Astrocyte (in vitro differentiated cells and primary cell): ENCODE data around the gene ZDHHC11B. TPM values are rescaled to one million over a fixed set of nuclear protein-coding genes. Genes with fewer than 3 reads are reported as not detected.

Experiments used
- DNase-seq: peaks from one replicate; pipeline ENCODE4 v3.0.0-alpha.2; 2010; ENCODE audit warnings: low read depth
- FAIRE-seq: peaks from 2 replicates; lab custom pipeline; 2011; peaks lifted over from hg19 to GRCh38; lab: Jason Lieb, UNC
- H2AFZ ChIP-seq: 2 replicates; pipeline ENCODE4 v1.6.0; 2012; ENCODE audit warnings: low read depth, low read length, inconsistent platforms
- H3K27ac ChIP-seq: 2 replicates; pipeline ENCODE4 v1.5.1; 2011; ENCODE audit warnings: low read depth, low read length, inconsistent platforms
- H3K27me3 ChIP-seq: 2 replicates; pipeline ENCODE4 v1.6.0; 2011; ENCODE audit warnings: low read length, inconsistent platforms; ENCODE audit not compliant: insufficient read depth
- H3K36me3 ChIP-seq: 2 replicates; pipeline ENCODE4 v1.5.1; 2011; ENCODE audit warnings: low read length, inconsistent platforms; ENCODE audit not compliant: insufficient read depth
- H3K4me1 ChIP-seq: 2 replicates; pipeline ENCODE4 v1.5.1; 2011; ENCODE audit warnings: low read length, inconsistent platforms; ENCODE audit not compliant: insufficient read depth
- H3K4me2 ChIP-seq: 2 replicates; pipeline ENCODE4 v1.6.0; 2012; ENCODE audit warnings: low read length, inconsistent platforms
- H3K4me3 ChIP-seq: 2 replicates; pipeline ENCODE4 v1.5.1; 2011; ENCODE audit warnings: low read depth, mild to moderate bottlenecking, low read length, inconsistent platforms; ENCODE audit not compliant: insufficient read depth
- H3K79me2 ChIP-seq: 2 replicates; pipeline ENCODE4 v1.6.0; 2012; ENCODE audit warnings: mild to moderate bottlenecking, low read length, inconsistent platforms; ENCODE audit not compliant: insufficient read depth
- H3K9ac ChIP-seq: 2 replicates; pipeline ENCODE4 v1.6.0; 2012; ENCODE audit warnings: mild to moderate bottlenecking, low read length, inconsistent platforms
- H3K9me3 ChIP-seq: 2 replicates; pipeline ENCODE4 v1.5.1; 2012; ENCODE audit warnings: low read depth, mild to moderate bottlenecking, low read length, inconsistent platforms; ENCODE audit not compliant: insufficient read depth
- H4K20me1 ChIP-seq: 2 replicates; pipeline ENCODE4 v1.6.0; 2012; ENCODE audit warnings: low read length, inconsistent platforms; ENCODE audit not compliant: insufficient read depth
- H3K27ac Mint-ChIP-seq: one replicate; pipeline ENCODE4 v1.8.0; 2021; ENCODE audit warnings: mild to moderate bottlenecking, mixed read lengths; ENCODE audit not compliant: unreplicated experiment
- H3K27me3 Mint-ChIP-seq: one replicate; pipeline ENCODE4 v1.8.0; 2021; ENCODE audit warnings: low read depth, mixed read lengths; ENCODE audit not compliant: unreplicated experiment
- H3K36me3 Mint-ChIP-seq: one replicate; pipeline ENCODE4 v1.8.0; 2021; ENCODE audit warnings: low read depth, mixed read lengths; ENCODE audit not compliant: unreplicated experiment
- H3K4me1 Mint-ChIP-seq: one replicate; pipeline ENCODE4 v1.8.0; 2021; ENCODE audit warnings: low read depth, mixed read lengths; ENCODE audit not compliant: unreplicated experiment
- H3K4me3 Mint-ChIP-seq: one replicate; pipeline ENCODE4 v1.8.0; 2021; ENCODE audit warnings: mild to moderate bottlenecking, moderate library complexity, mixed read lengths; ENCODE audit not compliant: unreplicated experiment
- H3K9me3 Mint-ChIP-seq: one replicate; pipeline ENCODE4 v1.8.0; 2021; ENCODE audit warnings: mild to moderate bottlenecking, mixed read lengths; ENCODE audit not compliant: unreplicated experiment
- EZH2 ChIP-seq: IDR thresholded peaks from 2 replicates; pipeline ENCODE4 v1.6.1; 2012; ENCODE audit warnings: mild to moderate bottlenecking, low read length, inconsistent platforms; ENCODE audit not compliant: insufficient read depth
- total RNA-seq: library from RNA; stranded (reverse); gene quantifications from 2 replicates; pipeline ENCODE4 v1.2.1, GENCODE V29; 2021
- TF ChIP-seq, protein P1 (sequence below): IDR thresholded peaks from 2 replicates; pipeline ENCODE4 v1.5.1; 2011; ENCODE audit warnings: low read depth, mild to moderate bottlenecking, inconsistent platforms, low read length, moderate library complexity; ENCODE audit not compliant: insufficient read depth

ZDHHC11B gene
- total RNA-seq, 1 donor from 2014 or later, result 0.23 TPM

DNA sequence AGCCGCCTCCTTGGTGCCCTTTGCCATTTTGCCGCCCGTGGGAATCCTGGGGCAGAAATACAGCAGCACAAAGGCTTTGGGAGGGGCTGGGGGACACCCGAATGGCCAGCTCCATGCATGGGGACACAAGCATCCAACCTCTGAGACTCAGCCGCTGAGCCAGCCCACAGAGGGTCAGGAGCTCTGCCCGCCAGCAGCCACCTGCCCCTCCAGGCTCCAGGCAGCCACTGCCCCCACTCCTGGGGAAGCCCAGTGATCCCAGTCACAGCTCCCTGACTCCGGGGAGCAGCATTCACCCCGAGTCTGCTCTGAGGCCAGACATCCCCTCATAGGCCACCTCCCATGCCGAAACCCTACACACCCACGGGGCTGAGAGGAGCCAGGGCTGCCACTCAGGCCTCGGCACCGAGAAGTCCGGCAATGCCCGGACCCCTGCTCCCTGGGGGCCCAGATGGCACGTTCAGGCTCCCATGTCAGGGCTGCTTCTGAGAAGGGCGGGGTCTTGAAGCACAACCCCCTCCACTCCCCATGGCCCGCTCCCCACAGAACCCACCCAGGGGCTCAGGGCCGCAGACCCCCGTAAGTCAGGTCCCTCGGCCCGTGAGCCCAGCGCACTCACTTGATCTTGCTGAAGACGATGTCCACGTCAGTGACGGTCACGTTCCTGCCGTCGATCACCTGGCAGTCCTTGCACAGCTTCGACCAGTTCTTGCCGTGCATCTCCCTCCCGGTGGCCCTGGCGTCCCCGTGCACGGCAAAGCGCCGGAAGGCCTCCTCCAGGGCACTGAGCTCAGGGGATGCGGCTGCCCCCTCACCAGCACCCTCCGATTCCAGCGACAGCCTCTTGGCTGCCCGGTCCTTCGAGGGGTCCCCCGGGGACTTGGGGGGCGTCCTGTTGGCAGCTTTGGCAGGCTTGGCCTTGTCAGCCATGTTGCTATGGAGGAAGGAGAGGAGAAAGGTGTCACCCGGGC is 107.1 kb downstream of the ZDHHC11B start:
- Histone ChIP-seq H3K4me1 (peaks cover 8% of the 10 kb centered on the region), H3K4me2 (no peak overlapping the region), H3K27ac (no peak overlapping the region), H2AFZ (no peak overlapping the region), H3K9ac (no peak overlapping the region), H3K27me3 (peaks cover 12% of the 10 kb centered on the region), H3K9me3 (no peaks in the 10 kb centered on the region), H4K20me1 (no peaks in the 10 kb centered on the region), H3K79me2 (no peaks in the 10 kb centered on the region), H3K36me3 (no peaks in the 10 kb centered on the region), H3K4me3 (no peak overlapping the region)
- TF ChIP-seq EZH2, result no peak
- TF ChIP-seq, protein P1, sequence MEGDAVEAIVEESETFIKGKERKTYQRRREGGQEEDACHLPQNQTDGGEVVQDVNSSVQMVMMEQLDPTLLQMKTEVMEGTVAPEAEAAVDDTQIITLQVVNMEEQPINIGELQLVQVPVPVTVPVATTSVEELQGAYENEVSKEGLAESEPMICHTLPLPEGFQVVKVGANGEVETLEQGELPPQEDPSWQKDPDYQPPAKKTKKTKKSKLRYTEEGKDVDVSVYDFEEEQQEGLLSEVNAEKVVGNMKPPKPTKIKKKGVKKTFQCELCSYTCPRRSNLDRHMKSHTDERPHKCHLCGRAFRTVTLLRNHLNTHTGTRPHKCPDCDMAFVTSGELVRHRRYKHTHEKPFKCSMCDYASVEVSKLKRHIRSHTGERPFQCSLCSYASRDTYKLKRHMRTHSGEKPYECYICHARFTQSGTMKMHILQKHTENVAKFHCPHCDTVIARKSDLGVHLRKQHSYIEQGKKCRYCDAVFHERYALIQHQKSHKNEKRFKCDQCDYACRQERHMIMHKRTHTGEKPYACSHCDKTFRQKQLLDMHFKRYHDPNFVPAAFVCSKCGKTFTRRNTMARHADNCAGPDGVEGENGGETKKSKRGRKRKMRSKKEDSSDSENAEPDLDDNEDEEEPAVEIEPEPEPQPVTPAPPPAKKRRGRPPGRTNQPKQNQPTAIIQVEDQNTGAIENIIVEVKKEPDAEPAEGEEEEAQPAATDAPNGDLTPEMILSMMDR, result no peak
- Mint-ChIP-seq H3K36me3 (no peaks in the 10 kb centered on the region), H3K9me3 (no peaks in the 10 kb centered on the region), H3K4me1 (peaks cover 2% of the 10 kb centered on the region), H3K27me3 (peaks cover 12% of the 10 kb centered on the region), H3K4me3 (no peak overlapping the region), H3K27ac (no peak overlapping the region)
- FAIRE-seq (no peak), DNase-seq (no peak)

DNA sequence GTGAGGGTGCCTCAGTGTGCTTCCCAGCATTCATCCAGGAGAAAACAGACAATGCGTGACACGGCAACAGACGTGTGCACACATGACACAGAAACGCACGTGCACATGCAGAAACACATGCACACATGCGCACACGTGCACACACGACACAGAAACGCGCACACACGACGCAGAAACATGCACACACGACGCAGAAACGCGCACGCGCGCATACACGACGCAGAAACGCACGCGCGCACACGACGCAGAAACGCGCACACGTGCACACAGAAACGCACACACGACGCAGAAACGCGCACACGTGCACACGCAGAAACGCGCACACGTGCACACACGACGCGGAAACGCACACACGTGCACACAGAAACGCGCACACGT is 107.8 kb downstream of the ZDHHC11B start:
- FAIRE-seq, result no peak
- peaks cover 12% of the 10 kb centered on the region for H3K27me3 Mint-ChIP-seq

More for the DNA sequence above, 107.8 kb downstream of the ZDHHC11B start:
- no peaks in the 10 kb centered on the region for H3K9me3 ChIP-seq
- H3K4me3 Mint-ChIP-seq, result no peak overlapping the region
- H3K36me3 ChIP-seq, result no peaks in the 10 kb centered on the region
- H3K9me3 Mint-ChIP-seq, result no peaks in the 10 kb centered on the region
- no peak for DNase-seq
- no peak overlapping the region for H3K4me3 ChIP-seq
- peaks cover 2% of the 10 kb centered on the region for H3K4me1 Mint-ChIP-seq
- peaks cover 16% of the 10 kb centered on the region for H3K27me3 ChIP-seq
- H3K9ac ChIP-seq, result no peak overlapping the region
- no peaks in the 10 kb centered on the region for H3K79me2 ChIP-seq
- peak overlapping the region; percentile 20 for H3K27ac Mint-ChIP-seq
- no peak overlapping the region for H3K4me2 ChIP-seq
- peaks cover 16% of the 10 kb centered on the region for H3K4me1 ChIP-seq
- TF ChIP-seq, protein P1, result no peak
- TF ChIP-seq EZH2, result no peak
- no peaks in the 10 kb centered on the region for H3K36me3 Mint-ChIP-seq
- no peak overlapping the region for H2AFZ ChIP-seq
- no peak overlapping the region for H3K27ac ChIP-seq
- no peaks in the 10 kb centered on the region for H4K20me1 ChIP-seq
